Stimulated activated naive CD8-positive, alpha-beta T cell treated with anti-CD3 and anti-CD28 coated beads, Interleukin-15, amount 100 ng/mL, for 72 hours (primary cell): ENCODE data around the gene PIGB.
"Not testable (repeated sequence)": the region's sequence is repeated elsewhere in the genome, so short reads cannot be mapped to it uniquely, and the experiment has no call there.

ENCODE experiments used
- ATAC-seq: fragments of 150-1000 bp; cut with Tn5 transposase; 2 replicates; pipeline ENCODE4 v1.10.0; 2021; ENCODE audit warnings: mild to moderate bottlenecking, moderate library complexity
- DNase-seq, 2 donors: peaks; one replicate each; pipeline ENCODE4 v3.0.0; 2021 to 2022
- H3K27ac Mint-ChIP-seq, 2 donors: one replicate each; pipeline ENCODE4 v1.8.0; 2022; ENCODE audit warnings: mild to moderate bottlenecking in 2 of 2, mixed read lengths in 2 of 2, moderate library complexity in 2 of 2
- H3K27me3 Mint-ChIP-seq: one replicate; pipeline ENCODE4 v1.8.0; 2022; ENCODE audit warnings: mixed read lengths
- H3K4me1 Mint-ChIP-seq: one replicate; pipeline ENCODE4 v1.8.0; 2022; ENCODE audit warnings: mild to moderate bottlenecking, mixed read lengths
- H3K4me3 Mint-ChIP-seq, 2 donors: one replicate each; pipeline ENCODE4 v1.8.0; 2022; ENCODE audit warnings: mild to moderate bottlenecking in 2 of 2, mixed read lengths in 2 of 2, moderate library complexity in 1 of 2
- H3K9me3 Mint-ChIP-seq, 2 donors: one replicate each; pipeline ENCODE4 v1.8.0; 2022; ENCODE audit warnings: mixed read lengths in 2 of 2

Gene PIGB

GRCh38 chr15:55318588-55319494, at the start of gene PIGB, which contains the start of gene PIGBOS1:
PIGB (plus strand) TSS chr15:55319222; CDS start chr15:55319251, 29 bp downstream.
PIGBOS1 (minus strand) TSS chr15:55319123; CDS start chr15:55317792, 1,331 bp downstream.
- peaks cover 62% of the 10 kb centered on the region for H3K4me1 Mint-ChIP-seq
- no peaks in the 10 kb centered on the region for H3K9me3 Mint-ChIP-seq
- peak within 1 kb of the TSS; percentile 99 to 100 for H3K27ac Mint-ChIP-seq
- DNase-seq = peak; percentile 82 to 83
- no peaks in the 10 kb centered on the region for H3K27me3 Mint-ChIP-seq
- ATAC-seq = peak; percentile 96
- peak within 1 kb of the TSS; percentile 94 to 99 for H3K4me3 Mint-ChIP-seq

- H3K4me1 Mint-ChIP-seq = peaks cover 97% of the 10 kb centered on the region
Measured at GRCh38 chr15:55270291-55270690, 48.7 kb upstream of the PIGB start.

GRCh38 chr15:55276324-55276723, 42.7 kb upstream of the PIGB start:
- Mint-ChIP-seq H3K4me1 (peaks cover 97% of the 10 kb centered on the region), H3K27ac (peak overlapping the region; percentile 98), H3K27me3 (no peaks in the 10 kb centered on the region), H3K4me3 (peak overlapping the region; percentile 82 to 83), H3K9me3 (peaks cover 0 to 5% of the 10 kb centered on the region in 2 donors)
- no peak for DNase-seq
- ATAC-seq = no peak

More at GRCh38 chr15:55270291-55270690, 48.7 kb upstream of the PIGB start:
- ATAC-seq (no peak), DNase-seq (no peak)
- H3K9me3 Mint-ChIP-seq = peaks cover 0 to 5% of the 10 kb centered on the region in 2 donors
- H3K4me3 Mint-ChIP-seq = peak overlapping the region; percentile 54 to 68
- peak overlapping the region; percentile 45 to 72 for H3K27ac Mint-ChIP-seq
- no peaks in the 10 kb centered on the region for H3K27me3 Mint-ChIP-seq

- peaks cover 0 to 5% of the 10 kb centered on the region in 2 donors for H3K9me3 Mint-ChIP-seq
- no peaks in the 10 kb centered on the region for H3K27me3 Mint-ChIP-seq
- ATAC-seq (peak; percentile 79), DNase-seq (peak; percentile 61 to 84)
- H3K27ac Mint-ChIP-seq = peak overlapping the region; percentile 98
- peaks cover 97% of the 10 kb centered on the region for H3K4me1 Mint-ChIP-seq
- peak overlapping the region; percentile 82 to 83 for H3K4me3 Mint-ChIP-seq
Measured at GRCh38 chr15:55277116-55277564, 41.9 kb upstream of the PIGB start.

GRCh38 chr15:55277715-55278114, 41.3 kb upstream of the PIGB start:
- H3K4me1 Mint-ChIP-seq = peaks cover 97% of the 10 kb centered on the region
- H3K27ac Mint-ChIP-seq = peak overlapping the region; percentile 98
- peaks cover 0 to 1% of the 10 kb centered on the region in 2 donors for H3K9me3 Mint-ChIP-seq
- DNase-seq = no peak
- no peaks in the 10 kb centered on the region for H3K27me3 Mint-ChIP-seq
- peak overlapping the region; percentile 82 to 83 for H3K4me3 Mint-ChIP-seq
- ATAC-seq = no peak

GRCh38 chr15:55279100-55279745, 39.8 kb upstream of the PIGB start:
- Mint-ChIP-seq H3K9me3 (no peaks in the 10 kb centered on the region), H3K27ac (peak overlapping the region; percentile 96 to 98), H3K4me3 (peak overlapping the region; percentile 54 to 82), H3K4me1 (peaks cover 97% of the 10 kb centered on the region), H3K27me3 (no peaks in the 10 kb centered on the region)
- ATAC-seq (no peak), DNase-seq (no peak)

GRCh38 chr15:55279746-55280351, 39.2 kb upstream of the PIGB start:
- H3K9me3 Mint-ChIP-seq = no peaks in the 10 kb centered on the region
- peak overlapping the region; percentile 54 to 82 for H3K4me3 Mint-ChIP-seq
- peaks cover 100% of the 10 kb centered on the region for H3K4me1 Mint-ChIP-seq
- DNase-seq (peak; percentile 67 to 83), ATAC-seq (peak; percentile 90)
- no peaks in the 10 kb centered on the region for H3K27me3 Mint-ChIP-seq
- H3K27ac Mint-ChIP-seq = peak overlapping the region; percentile 96 to 98

GRCh38 chr15:55280589-55280988, 38.4 kb upstream of the PIGB start:
- DNase-seq = peak in 1 of 2 donors; percentile 37
- Mint-ChIP-seq H3K27ac (peak overlapping the region in 1 of 2 donors; percentile 66), H3K4me1 (peaks cover 100% of the 10 kb centered on the region)
- H3K27me3 Mint-ChIP-seq, H3K4me3 Mint-ChIP-seq, ATAC-seq, H3K9me3 Mint-ChIP-seq: not testable (repeated sequence)

GRCh38 chr15:55281517-55282228, 37.3 kb upstream of the PIGB start:
- no peaks in the 10 kb centered on the region for H3K27me3 Mint-ChIP-seq
- H3K4me3 Mint-ChIP-seq = peak overlapping the region; percentile 77 to 95
- peaks cover 100% of the 10 kb centered on the region for H3K4me1 Mint-ChIP-seq
- H3K27ac Mint-ChIP-seq = peak overlapping the region in 1 of 2 donors; percentile 75
- no peaks in the 10 kb centered on the region for H3K9me3 Mint-ChIP-seq
- DNase-seq (no peak), ATAC-seq (no peak)

GRCh38 chr15:55282284-55282833, 36.7 kb upstream of the PIGB start:
- H3K4me3 Mint-ChIP-seq = peak overlapping the region; percentile 77 to 95
- H3K9me3 Mint-ChIP-seq = no peaks in the 10 kb centered on the region
- DNase-seq (peak in 1 of 2 donors; percentile 18), ATAC-seq (no peak)
- H3K27ac Mint-ChIP-seq = peak overlapping the region in 1 of 2 donors; percentile 91
- H3K4me1 Mint-ChIP-seq = peaks cover 100% of the 10 kb centered on the region
- no peaks in the 10 kb centered on the region for H3K27me3 Mint-ChIP-seq

- Mint-ChIP-seq H3K27me3 (no peaks in the 10 kb centered on the region), H3K4me3 (peak overlapping the region; percentile 77 to 95), H3K27ac (peak overlapping the region; percentile 42 to 91), H3K4me1 (peaks cover 100% of the 10 kb centered on the region), H3K9me3 (no peaks in the 10 kb centered on the region)
- DNase-seq = no peak
- ATAC-seq = no peak
Measured at GRCh38 chr15:55283379-55284147, 35.5 kb upstream of the PIGB start.

GRCh38 chr15:55284426-55284825, 34.6 kb upstream of the PIGB start:
- Mint-ChIP-seq H3K4me3 (peak overlapping the region; percentile 3 to 95), H3K27ac (peak overlapping the region in 1 of 2 donors; percentile 4), H3K4me1 (peaks cover 95% of the 10 kb centered on the region), H3K27me3 (no peaks in the 10 kb centered on the region), H3K9me3 (no peaks in the 10 kb centered on the region)
- no peak for DNase-seq
- no peak for ATAC-seq

GRCh38 chr15:55286442-55287189, 32.4 kb upstream of the PIGB start:
- Mint-ChIP-seq H3K27ac (peak overlapping the region in 1 of 2 donors; percentile 47), H3K4me3 (peak overlapping the region; percentile 95 to 96), H3K4me1 (peaks cover 80% of the 10 kb centered on the region)
- not testable (repeated sequence) for ATAC-seq, H3K9me3 Mint-ChIP-seq, DNase-seq, H3K27me3 Mint-ChIP-seq
